ENCODE data around the gene USH2A.

DNA sequence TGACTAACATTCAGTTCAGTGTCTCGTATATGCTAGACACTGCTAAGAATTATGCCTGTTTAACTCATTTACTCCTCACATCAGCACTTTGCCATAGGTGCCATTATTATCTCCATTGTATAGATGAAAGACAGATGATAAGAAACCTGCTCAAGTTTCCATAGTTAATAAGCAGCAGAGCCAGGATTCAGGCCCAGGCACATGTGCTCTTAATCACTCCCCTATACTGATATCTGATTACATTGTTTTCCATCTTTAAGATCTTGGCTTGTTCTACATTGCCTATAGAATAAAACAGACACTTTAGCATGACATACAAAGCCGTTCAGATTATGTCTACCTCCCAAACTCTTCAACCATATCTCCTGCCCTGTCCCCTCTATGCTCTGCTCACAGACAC lies 30.5 kb upstream of the USH2A start:
- TF ChIP-seq EZH2 (IDR thresholded peaks at IDR 0.05; ENCODE audit: insufficient read depth, poor library complexity, severe bottlenecking), result no peak
- no peak for TF ChIP-seq EZH2phosphoT487 (IDR thresholded peaks at IDR 0.05; ENCODE audit: insufficient read depth, low read depth)

Measured in GM23248 (cell line).